NCI-H2227 treated with DMSO at 0.1 percent for 48 hours (cell line): ENCODE results near the gene MPPED2.

ENCODE experiments used
- DNase-seq: peaks from one replicate; lab custom pipeline; 2025; lab: John Stamatoyannopoulos, UW

MPPED2 gene

GRCh38 chr11:30586251-30587144 lies at the start of gene MPPED2:
MPPED2 (minus strand) TSS chr11:30586353; CDS start chr11:30580373, 5,980 bp downstream.
- no peak for DNase-seq

- DNase-seq = no peak
These were observed 49.3 kb upstream of the MPPED2 start for GRCh38 chr11:30635401-30635989.

GRCh38 chr11:30631148-30631547 lies 45.0 kb upstream of the MPPED2 start:
- DNase-seq = no peak

GRCh38 chr11:30619767-30620166 lies 33.6 kb upstream of the MPPED2 start:
- DNase-seq = no peak

GRCh38 chr11:30617762-30618161 lies 31.6 kb upstream of the MPPED2 start:
- no peak for DNase-seq

- no peak for DNase-seq
These were observed 24.5 kb upstream of the MPPED2 start for GRCh38 chr11:30610628-30611027.

GRCh38 chr11:30608534-30608933 lies 22.4 kb upstream of the MPPED2 start:
- no peak for DNase-seq

- no peak for DNase-seq
These were observed 19.0 kb upstream of the MPPED2 start for GRCh38 chr11:30605036-30605605.

- DNase-seq = no peak
These were observed 17.2 kb upstream of the MPPED2 start for GRCh38 chr11:30603357-30603756.

- DNase-seq = no peak
These were observed 10.7 kb upstream of the MPPED2 start for GRCh38 chr11:30596832-30597231.

- no peak for DNase-seq
These were observed 9.8 kb upstream of the MPPED2 start for GRCh38 chr11:30595934-30596333.

GRCh38 chr11:30594646-30595411 lies 8.7 kb upstream of the MPPED2 start:
- no peak for DNase-seq

- DNase-seq = no peak
These were observed 1.2 kb upstream of the MPPED2 start for GRCh38 chr11:30587269-30587812.

- DNase-seq = no peak
These were observed 282 bp downstream of the MPPED2 start for GRCh38 chr11:30585892-30586250.

- no peak for DNase-seq
These were observed 845 bp downstream of the MPPED2 start for GRCh38 chr11:30585125-30585891.

GRCh38 chr11:30583476-30584280 lies 2.5 kb downstream of the MPPED2 start:
- no peak for DNase-seq

- no peak for DNase-seq
These were observed 3.4 kb downstream of the MPPED2 start for GRCh38 chr11:30582726-30583125.

GRCh38 chr11:30581675-30582074 lies 4.5 kb downstream of the MPPED2 start:
- no peak for DNase-seq

- DNase-seq = no peak
These were observed 5.6 kb downstream of the MPPED2 start for GRCh38 chr11:30580573-30580972.

- DNase-seq = no peak
These were observed 6.6 kb downstream of the MPPED2 start for GRCh38 chr11:30579415-30580175.
